HepG2 (cell line): ENCODE measurements around the gene RPL3. TPM values are rescaled to one million over a fixed set of nuclear protein-coding genes. Genes with fewer than 3 reads are reported as not detected.

Source experiments
- ATF1 ChIP-seq: IDR thresholded peaks from 2 replicates; pipeline ENCODE4 v1.6.1; 2016; ENCODE audit warnings: mild to moderate bottlenecking, control low read depth
- NKX3-1 ChIP-seq: sonication (generic); formaldehyde crosslinking; IDR thresholded peaks from 2 replicates; pipeline ENCODE4 v1.5.0; 2020; ENCODE audit warnings: missing genetic modification reagents
- POLR2A ChIP-seq, 2 experiments: IDR thresholded peaks; 2 replicates each; pipeline ENCODE4 v1.6.1; 2011; ENCODE audit warnings: low read depth in 2 of 2, low read length in 2 of 2, mild to moderate bottlenecking in 1 of 2, moderate library complexity in 1 of 2; ENCODE audit not compliant: insufficient read depth in 1 of 2
- POLR2AphosphoS5 ChIP-seq: IDR thresholded peaks from 2 replicates; pipeline ENCODE4 v1.6.1; 2012; ENCODE audit warnings: low read depth, low read length
- SALL1 ChIP-seq: sonication (generic); formaldehyde crosslinking; IDR thresholded peaks from 2 replicates; pipeline ENCODE4 v1.8.0; 2022; ENCODE audit warnings: mild to moderate bottlenecking, missing genetic modification reagents
- SMYD3 ChIP-seq: sonication (generic); formaldehyde crosslinking; IDR thresholded peaks from 2 replicates; pipeline ENCODE4 v1.8.1; 2023; ENCODE audit warnings: mild to moderate bottlenecking, missing genetic modification reagents
- SRY ChIP-seq: sonication (generic); formaldehyde crosslinking; IDR thresholded peaks from 2 replicates; pipeline ENCODE4 v1.8.0; 2022; ENCODE audit warnings: mild to moderate bottlenecking, missing genetic modification reagents
- TBX2 ChIP-seq: sonication (generic); formaldehyde crosslinking; IDR thresholded peaks from 2 replicates; pipeline ENCODE4 v1.5.0; 2020; ENCODE audit warnings: missing genetic modification reagents, mild to moderate bottlenecking, borderline replicate concordance
- ZMYM2 ChIP-seq: sonication (generic); formaldehyde crosslinking; IDR thresholded peaks from 2 replicates; pipeline ENCODE4 v1.8.0; 2022; ENCODE audit warnings: mild to moderate bottlenecking, missing genetic modification reagents
- ZNF180 ChIP-seq: sonication (generic); formaldehyde crosslinking; IDR thresholded peaks from 2 replicates; pipeline ENCODE4 v1.4.0; 2020; ENCODE audit warnings: low read depth, missing genetic modification reagents, borderline replicate concordance
- ZNF251 ChIP-seq: sonication (generic); formaldehyde crosslinking; IDR thresholded peaks from 2 replicates; pipeline ENCODE4 v1.9.0; 2021; ENCODE audit warnings: mild to moderate bottlenecking, missing genetic modification reagents
- ZNF260 ChIP-seq: sonication (generic); formaldehyde crosslinking; IDR thresholded peaks from 2 replicates; pipeline ENCODE4 v1.4.0; 2020; ENCODE audit warnings: missing genetic modification reagents, low read depth, mild to moderate bottlenecking, borderline replicate concordance
- ZNF350 ChIP-seq: sonication (generic); formaldehyde crosslinking; IDR thresholded peaks from 2 replicates; pipeline ENCODE4 v1.4.0; 2020; ENCODE audit warnings: mild to moderate bottlenecking, low read depth, missing genetic modification reagents, borderline replicate concordance
- ZNF552 ChIP-seq: sonication (generic); formaldehyde crosslinking; IDR thresholded peaks from 2 replicates; pipeline ENCODE4 v1.9.0; 2022; ENCODE audit warnings: missing genetic modification reagents, mild to moderate bottlenecking, borderline replicate concordance
- ZNF598 ChIP-seq: sonication (generic); formaldehyde crosslinking; IDR thresholded peaks from 2 replicates; pipeline ENCODE4 v1.5.1; 2020; ENCODE audit warnings: mild to moderate bottlenecking, missing genetic modification reagents, borderline replicate concordance
- polyA plus RNA-seq, 8 experiments: library from polyadenylated mRNA; depleted of rRNA in 3 of 8; stranded (reverse) in 7 of 8; unstranded in 1 of 8; fragments of >200 nt; fragmentation: Illumina TruSeq in 4 of 8; extraction: Trizol in 4 of 8; gene quantifications; 2 replicates each; pipeline versions ENCODE4 v1.2.1 to v1.2.3, GENCODE V29; 2011 to 2016; ENCODE audit warnings: low read depth in 4 of 8, missing spikeins in 1 of 8, mixed read lengths in 1 of 8; ENCODE audit not compliant: insufficient read depth in 1 of 8
- total RNA-seq, 5 experiments: library from RNA; depleted of rRNA; stranded (reverse); fragments of >200 nt; fragmentation: Illumina TruSeq; extraction: Trizol; gene quantifications; 2 replicates each; pipeline ENCODE4 v1.2.3, GENCODE V29; 2016; ENCODE audit warnings: low read depth in 1 of 5
- TF ChIP-seq, protein P1 (sequence below): sonication (generic); formaldehyde crosslinking; IDR thresholded peaks from 2 replicates; pipeline ENCODE4 v1.8.0; 2022; ENCODE audit warnings: low read depth, missing genetic modification reagents
- TF ChIP-seq, protein P2 (sequence below): IDR thresholded peaks from 2 replicates; pipeline ENCODE4 v1.6.1; 2012; ENCODE audit warnings: inconsistent platforms
- TF ChIP-seq, protein P3 (sequence below): sonication (generic); formaldehyde crosslinking; IDR thresholded peaks from 2 replicates; pipeline ENCODE4 v1.4.0; 2020; ENCODE audit warnings: mild to moderate bottlenecking, missing genetic modification reagents, borderline replicate concordance
- TF ChIP-seq, protein P4 (sequence below): sonication (generic); formaldehyde crosslinking; IDR thresholded peaks from 2 replicates; pipeline ENCODE4 v1.8.1; 2023; ENCODE audit warnings: missing genetic modification reagents, inconsistent platforms, borderline replicate concordance
- TF ChIP-seq, protein P5 (sequence below): sonication (generic); formaldehyde crosslinking; IDR thresholded peaks from 2 replicates; pipeline ENCODE4 v1.4.0; 2020; ENCODE audit warnings: missing genetic modification reagents

RPL3 gene
- total and polyA plus RNA-seq, 2 of the 13 experiments (the other 11 are each of a cell fraction or from before 2014, with no cell fraction given): 1,051 to 3,279 TPM

DNA sequence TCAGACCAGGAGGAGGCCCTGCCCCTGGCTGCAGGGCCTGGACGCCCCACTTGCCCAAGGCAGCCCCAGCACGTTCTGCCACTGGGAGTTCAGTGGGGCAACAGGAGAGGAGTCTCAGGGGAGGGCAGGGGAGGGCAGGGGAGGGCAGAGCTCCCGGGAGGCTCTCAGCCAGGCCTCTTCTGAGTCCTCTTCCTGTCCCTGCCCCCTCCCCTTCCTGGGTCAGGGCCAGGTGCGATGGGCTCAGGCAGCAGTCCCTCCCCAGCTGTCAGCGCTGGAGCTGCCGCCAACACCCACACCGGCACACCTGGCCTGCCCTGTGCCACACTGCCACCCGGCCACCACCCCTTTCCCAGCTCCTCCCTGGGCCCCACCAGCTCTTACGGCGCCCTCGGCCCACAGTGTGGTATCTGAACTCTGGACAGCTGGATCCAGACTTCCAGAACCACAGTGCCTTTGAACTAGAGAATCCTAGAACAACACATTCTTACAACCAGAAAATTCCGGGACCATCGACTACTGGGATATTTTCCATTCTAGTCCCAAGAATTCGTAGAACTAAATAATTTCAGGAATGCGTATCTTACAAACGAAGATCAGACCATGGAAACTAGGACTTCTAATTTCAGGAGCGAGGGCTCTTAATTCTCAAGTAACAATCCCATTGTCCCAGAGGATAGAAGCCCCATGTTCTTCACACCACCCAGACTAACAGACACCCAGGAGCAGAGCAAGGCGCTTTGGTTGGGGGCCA is 21.8 kb downstream of the RPL3 start (continued):
- TF ChIP-seq, protein P1, sequence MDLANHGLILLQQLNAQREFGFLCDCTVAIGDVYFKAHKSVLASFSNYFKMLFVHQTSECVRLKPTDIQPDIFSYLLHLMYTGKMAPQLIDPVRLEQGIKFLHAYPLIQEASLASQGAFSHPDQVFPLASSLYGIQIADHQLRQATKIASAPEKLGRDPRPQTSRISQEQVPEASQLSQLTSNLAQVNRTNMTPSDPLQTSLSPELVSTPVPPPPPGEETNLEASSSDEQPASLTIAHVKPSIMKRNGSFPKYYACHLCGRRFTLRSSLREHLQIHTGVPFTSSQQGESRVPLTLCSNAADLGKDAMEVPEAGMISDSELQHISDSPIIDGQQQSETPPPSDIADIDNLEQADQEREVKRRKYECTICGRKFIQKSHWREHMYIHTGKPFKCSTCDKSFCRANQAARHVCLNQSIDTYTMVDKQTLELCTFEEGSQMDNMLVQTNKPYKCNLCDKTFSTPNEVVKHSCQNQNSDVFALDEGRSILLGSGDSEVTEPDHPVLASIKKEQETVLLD (CRISPR knock-in tag): no peak
- no peak for TF ChIP-seq ZNF260 (CRISPR knock-in tag)
- no peak for TF ChIP-seq NKX3-1
- TF ChIP-seq, protein P2, sequence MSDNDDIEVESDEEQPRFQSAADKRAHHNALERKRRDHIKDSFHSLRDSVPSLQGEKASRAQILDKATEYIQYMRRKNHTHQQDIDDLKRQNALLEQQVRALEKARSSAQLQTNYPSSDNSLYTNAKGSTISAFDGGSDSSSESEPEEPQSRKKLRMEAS: peak; percentile 19
- no peak for TF ChIP-seq ZNF251 (CRISPR knock-in tag)
- no peak for TF ChIP-seq POLR2AphosphoS5
- peak; percentile 54; the same call in 1 of the 2 replicates for TF ChIP-seq SALL1 (CRISPR knock-in tag)
- no peak for TF ChIP-seq ZNF180 (CRISPR knock-in tag)
- peak; percentile 12; the same call in 1 of the 2 replicates for TF ChIP-seq SRY (CRISPR knock-in tag)
- peak; percentile 10; the same call in 1 of the 2 replicates for TF ChIP-seq ZNF350 (CRISPR knock-in tag)
- TF ChIP-seq, protein P3, sequence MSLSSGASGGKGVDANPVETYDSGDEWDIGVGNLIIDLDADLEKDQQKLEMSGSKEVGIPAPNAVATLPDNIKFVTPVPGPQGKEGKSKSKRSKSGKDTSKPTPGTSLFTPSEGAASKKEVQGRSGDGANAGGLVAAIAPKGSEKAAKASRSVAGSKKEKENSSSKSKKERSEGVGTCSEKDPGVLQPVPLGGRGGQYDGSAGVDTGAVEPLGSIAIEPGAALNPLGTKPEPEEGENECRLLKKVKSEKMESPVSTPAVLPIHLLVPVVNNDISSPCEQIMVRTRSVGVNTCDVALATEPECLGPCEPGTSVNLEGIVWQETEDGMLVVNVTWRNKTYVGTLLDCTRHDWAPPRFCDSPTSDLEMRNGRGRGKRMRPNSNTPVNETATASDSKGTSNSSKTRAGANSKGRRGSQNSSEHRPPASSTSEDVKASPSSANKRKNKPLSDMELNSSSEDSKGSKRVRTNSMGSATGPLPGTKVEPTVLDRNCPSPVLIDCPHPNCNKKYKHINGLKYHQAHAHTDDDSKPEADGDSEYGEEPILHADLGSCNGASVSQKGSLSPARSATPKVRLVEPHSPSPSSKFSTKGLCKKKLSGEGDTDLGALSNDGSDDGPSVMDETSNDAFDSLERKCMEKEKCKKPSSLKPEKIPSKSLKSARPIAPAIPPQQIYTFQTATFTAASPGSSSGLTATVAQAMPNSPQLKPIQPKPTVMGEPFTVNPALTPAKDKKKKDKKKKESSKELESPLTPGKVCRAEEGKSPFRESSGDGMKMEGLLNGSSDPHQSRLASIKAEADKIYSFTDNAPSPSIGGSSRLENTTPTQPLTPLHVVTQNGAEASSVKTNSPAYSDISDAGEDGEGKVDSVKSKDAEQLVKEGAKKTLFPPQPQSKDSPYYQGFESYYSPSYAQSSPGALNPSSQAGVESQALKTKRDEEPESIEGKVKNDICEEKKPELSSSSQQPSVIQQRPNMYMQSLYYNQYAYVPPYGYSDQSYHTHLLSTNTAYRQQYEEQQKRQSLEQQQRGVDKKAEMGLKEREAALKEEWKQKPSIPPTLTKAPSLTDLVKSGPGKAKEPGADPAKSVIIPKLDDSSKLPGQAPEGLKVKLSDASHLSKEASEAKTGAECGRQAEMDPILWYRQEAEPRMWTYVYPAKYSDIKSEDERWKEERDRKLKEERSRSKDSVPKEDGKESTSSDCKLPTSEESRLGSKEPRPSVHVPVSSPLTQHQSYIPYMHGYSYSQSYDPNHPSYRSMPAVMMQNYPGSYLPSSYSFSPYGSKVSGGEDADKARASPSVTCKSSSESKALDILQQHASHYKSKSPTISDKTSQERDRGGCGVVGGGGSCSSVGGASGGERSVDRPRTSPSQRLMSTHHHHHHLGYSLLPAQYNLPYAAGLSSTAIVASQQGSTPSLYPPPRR (CRISPR knock-in tag): peak; percentile 30; the same call in 1 of the 2 replicates
- TF ChIP-seq SMYD3 (CRISPR knock-in tag): no peak
- TF ChIP-seq, protein P4, sequence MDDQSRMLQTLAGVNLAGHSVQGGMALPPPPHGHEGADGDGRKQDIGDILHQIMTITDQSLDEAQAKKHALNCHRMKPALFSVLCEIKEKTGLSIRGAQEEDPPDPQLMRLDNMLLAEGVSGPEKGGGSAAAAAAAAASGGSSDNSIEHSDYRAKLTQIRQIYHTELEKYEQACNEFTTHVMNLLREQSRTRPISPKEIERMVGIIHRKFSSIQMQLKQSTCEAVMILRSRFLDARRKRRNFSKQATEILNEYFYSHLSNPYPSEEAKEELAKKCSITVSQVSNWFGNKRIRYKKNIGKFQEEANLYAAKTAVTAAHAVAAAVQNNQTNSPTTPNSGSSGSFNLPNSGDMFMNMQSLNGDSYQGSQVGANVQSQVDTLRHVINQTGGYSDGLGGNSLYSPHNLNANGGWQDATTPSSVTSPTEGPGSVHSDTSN (CRISPR knock-in tag): no peak
- TF ChIP-seq ZMYM2 (CRISPR knock-in tag): no peak; the same call in 1 of the 2 replicates
- no peak for TF ChIP-seq ATF1
- TF ChIP-seq, protein P5, sequence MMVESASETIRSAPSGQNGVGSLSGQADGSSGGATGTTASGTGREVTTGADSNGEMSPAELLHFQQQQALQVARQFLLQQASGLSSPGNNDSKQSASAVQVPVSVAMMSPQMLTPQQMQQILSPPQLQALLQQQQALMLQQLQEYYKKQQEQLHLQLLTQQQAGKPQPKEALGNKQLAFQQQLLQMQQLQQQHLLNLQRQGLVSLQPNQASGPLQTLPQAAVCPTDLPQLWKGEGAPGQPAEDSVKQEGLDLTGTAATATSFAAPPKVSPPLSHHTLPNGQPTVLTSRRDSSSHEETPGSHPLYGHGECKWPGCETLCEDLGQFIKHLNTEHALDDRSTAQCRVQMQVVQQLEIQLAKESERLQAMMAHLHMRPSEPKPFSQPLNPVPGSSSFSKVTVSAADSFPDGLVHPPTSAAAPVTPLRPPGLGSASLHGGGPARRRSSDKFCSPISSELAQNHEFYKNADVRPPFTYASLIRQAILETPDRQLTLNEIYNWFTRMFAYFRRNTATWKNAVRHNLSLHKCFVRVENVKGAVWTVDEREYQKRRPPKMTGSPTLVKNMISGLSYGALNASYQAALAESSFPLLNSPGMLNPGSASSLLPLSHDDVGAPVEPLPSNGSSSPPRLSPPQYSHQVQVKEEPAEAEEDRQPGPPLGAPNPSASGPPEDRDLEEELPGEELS (CRISPR knock-in tag): no peak
- TF ChIP-seq ZNF598: no peak
- TF ChIP-seq ZNF552 (CRISPR knock-in tag): 0 out of 2 replicates have a peak, but pooled peaks have one; percentile 21
- TF ChIP-seq POLR2A (IDR thresholded peaks at IDR 0.05; ENCODE audit: insufficient read depth in 1 of 2, low read depth in 2 of 2, low read length in 2 of 2): 0 out of 4 replicates have a peak, but pooled peaks of 1 of the 2 experiments have one; percentile 31
- TF ChIP-seq TBX2 (CRISPR knock-in tag): no peak
